Hepatocyte (in vitro differentiated cells): Measurements from ENCODE around the gene OBP2A.
"Not testable (repeated sequence)": the region's sequence is repeated elsewhere in the genome, so short reads cannot be mapped to it uniquely, and the experiment has no call there.

Experiments
- EZH2 ChIP-seq: fragments of 200-600 bp; sonication (generic); IDR thresholded peaks from 2 replicates; pipeline ENCODE4 v1.6.1; 2016; ENCODE audit warnings: antibody characterized with exemption, mild to moderate bottlenecking, borderline replicate concordance
- TF ChIP-seq, protein P1 (sequence below): fragments of 200-600 bp; sonication (generic); IDR thresholded peaks from 2 replicates; pipeline ENCODE4 v1.5.1; 2016; ENCODE audit warnings: antibody characterized with exemption, mild to moderate bottlenecking; ENCODE audit not compliant: poor library complexity

GRCh38 chr9:135546792-135547617 lies 1.1 kb downstream of the OBP2A start:
- TF ChIP-seq, protein P1, sequence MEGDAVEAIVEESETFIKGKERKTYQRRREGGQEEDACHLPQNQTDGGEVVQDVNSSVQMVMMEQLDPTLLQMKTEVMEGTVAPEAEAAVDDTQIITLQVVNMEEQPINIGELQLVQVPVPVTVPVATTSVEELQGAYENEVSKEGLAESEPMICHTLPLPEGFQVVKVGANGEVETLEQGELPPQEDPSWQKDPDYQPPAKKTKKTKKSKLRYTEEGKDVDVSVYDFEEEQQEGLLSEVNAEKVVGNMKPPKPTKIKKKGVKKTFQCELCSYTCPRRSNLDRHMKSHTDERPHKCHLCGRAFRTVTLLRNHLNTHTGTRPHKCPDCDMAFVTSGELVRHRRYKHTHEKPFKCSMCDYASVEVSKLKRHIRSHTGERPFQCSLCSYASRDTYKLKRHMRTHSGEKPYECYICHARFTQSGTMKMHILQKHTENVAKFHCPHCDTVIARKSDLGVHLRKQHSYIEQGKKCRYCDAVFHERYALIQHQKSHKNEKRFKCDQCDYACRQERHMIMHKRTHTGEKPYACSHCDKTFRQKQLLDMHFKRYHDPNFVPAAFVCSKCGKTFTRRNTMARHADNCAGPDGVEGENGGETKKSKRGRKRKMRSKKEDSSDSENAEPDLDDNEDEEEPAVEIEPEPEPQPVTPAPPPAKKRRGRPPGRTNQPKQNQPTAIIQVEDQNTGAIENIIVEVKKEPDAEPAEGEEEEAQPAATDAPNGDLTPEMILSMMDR, result not testable (repeated sequence)
- not testable (repeated sequence) for TF ChIP-seq EZH2
